ENCODE measurements around the gene STAT2. TPM values are rescaled to one million over a fixed set of nuclear protein-coding genes. Genes with fewer than 3 reads are reported as not detected.
"Not testable (repeated sequence)": the region's sequence is repeated elsewhere in the genome, so short reads cannot be mapped to it uniquely, and the experiment has no call there.

STAT2 gene
- total RNA-seq, 1 donor from 2014 or later = 34.9 TPM

GRCh38 chr12:56326126-56326525 lies 33.8 kb downstream of the STAT2 start:
- Histone ChIP-seq H3K27me3 (ENCODE audit: low read depth) (no peaks in the 10 kb centered on the region), H3K9me3 (replicated peaks) (no peaks in the 10 kb centered on the region), H3K4me3 (no peak overlapping the region), H3K36me3 (peaks cover 77% of the 10 kb centered on the region), H3K27ac (replicated peaks) (no peak overlapping the region), H3K4me1 (peaks cover 9% of the 10 kb centered on the region)
- intact Hi-C loops (cut with micrococcal nuclease) = no loop called here
- TF ChIP-seq CTCF (IDR thresholded peaks at IDR 0.05; ENCODE audit: borderline replicate concordance) = no peak
- DNase-seq = no peak

GRCh38 chr12:56324206-56324605 lies 35.7 kb downstream of the STAT2 start:
- intact Hi-C loops (cut with micrococcal nuclease) = no loop called here
- Histone ChIP-seq H3K27me3 (ENCODE audit: low read depth) (no peaks in the 10 kb centered on the region), H3K4me1 (peaks cover 9% of the 10 kb centered on the region)

GRCh38 chr12:56321610-56322009 lies 38.3 kb downstream of the STAT2 start:
- H3K4me3 ChIP-seq; H3K9me3 ChIP-seq (replicated peaks); H3K27ac ChIP-seq (replicated peaks); DNase-seq; H3K27me3 ChIP-seq (ENCODE audit: low read depth); intact Hi-C loops (cut with micrococcal nuclease); H3K4me1 ChIP-seq: not testable (repeated sequence)
- H3K36me3 ChIP-seq = peaks cover 90% of the 10 kb centered on the region

More at GRCh38 chr12:56324206-56324605, 35.7 kb downstream of the STAT2 start:
- no peak overlapping the region for H3K4me3 ChIP-seq
- peaks cover 96% of the 10 kb centered on the region for H3K36me3 ChIP-seq
- no peak overlapping the region for H3K27ac ChIP-seq (replicated peaks)
- no peak for TF ChIP-seq CTCF (IDR thresholded peaks at IDR 0.05; ENCODE audit: borderline replicate concordance)
- no peaks in the 10 kb centered on the region for H3K9me3 ChIP-seq (replicated peaks)
- no peak for DNase-seq

GRCh38 chr12:56321027-56321426 lies 38.9 kb downstream of the STAT2 start:
- no peaks in the 10 kb centered on the region for H3K9me3 ChIP-seq (replicated peaks)
- no peak overlapping the region for H3K4me3 ChIP-seq
- no peak for TF ChIP-seq CTCF (IDR thresholded peaks at IDR 0.05; ENCODE audit: borderline replicate concordance)
- peaks cover 84% of the 10 kb centered on the region for H3K36me3 ChIP-seq
- peaks cover 7% of the 10 kb centered on the region for H3K4me1 ChIP-seq
- intact Hi-C loops (cut with micrococcal nuclease) = no loop called here
- DNase-seq = no peak
- no peaks in the 10 kb centered on the region for H3K27me3 ChIP-seq (ENCODE audit: low read depth)
- no peak overlapping the region for H3K27ac ChIP-seq (replicated peaks)

GRCh38 chr12:56317675-56318074 lies 42.2 kb downstream of the STAT2 start:
- no peak for TF ChIP-seq CTCF (IDR thresholded peaks at IDR 0.05; ENCODE audit: borderline replicate concordance)
- H3K27me3 ChIP-seq (ENCODE audit: low read depth) = no peaks in the 10 kb centered on the region
- H3K4me3 ChIP-seq = no peak overlapping the region
- H3K4me1 ChIP-seq = peaks cover 23% of the 10 kb centered on the region
- H3K27ac ChIP-seq (replicated peaks) = no peak overlapping the region
- H3K36me3 ChIP-seq = peaks cover 66% of the 10 kb centered on the region
- intact Hi-C loops (cut with micrococcal nuclease) = no loop called here
- no peaks in the 10 kb centered on the region for H3K9me3 ChIP-seq (replicated peaks)
- no peak for DNase-seq

- H3K36me3 ChIP-seq = peaks cover 59% of the 10 kb centered on the region
- intact Hi-C loops (cut with micrococcal nuclease) = no loop called here
Observed at GRCh38 chr12:56315622-56316473, 44.1 kb downstream of the STAT2 start, which contains the start of gene CNPY2. Gene CNPY2 (minus strand): TSS chr12:56315988. CDS start chr12:56315217, 771 bp downstream.

More at GRCh38 chr12:56315622-56316473, 44.1 kb downstream of the STAT2 start, which contains the start of gene CNPY2:
- Histone ChIP-seq H3K4me3 (peak within 1 kb of the TSS; percentile 99), H3K9me3 (replicated peaks) (no peaks in the 10 kb centered on the region), H3K27me3 (ENCODE audit: low read depth) (no peaks in the 10 kb centered on the region), H3K4me1 (peaks cover 23% of the 10 kb centered on the region), H3K27ac (replicated peaks) (peak within 1 kb of the TSS; percentile 98)
- peak; percentile 96 for DNase-seq
- peak; percentile 27 for TF ChIP-seq CTCF (IDR thresholded peaks at IDR 0.05; ENCODE audit: borderline replicate concordance)
